ENCODE measurements around the gene MAP7D1. TPM values are rescaled to one million over a fixed set of nuclear protein-coding genes. Genes with fewer than 3 reads are reported as not detected.

MAP7D1 gene
- total and polyA plus RNA-seq, 10 of the 15 experiments (the other 5 are each of a cell fraction or from before 2014, with no cell fraction given), result 4.4 to 97.6 (median 24.2) TPM

- peak; percentile 61; the same call in 1 of the 2 replicates for TF ChIP-seq POLR2AphosphoS5 (IDR thresholded peaks at IDR 0.05; ENCODE audit: low read length)
- peak; percentile 21 for TF ChIP-seq MLLT1 (IDR thresholded peaks at IDR 0.05)
- TF ChIP-seq ZNF592 (IDR thresholded peaks at IDR 0.05), result no peak
- peak; percentile 76 for TF ChIP-seq ATF7 (IDR thresholded peaks at IDR 0.05; ENCODE audit: low read depth)
- peak; percentile 61 for TF ChIP-seq POLR2A (IDR thresholded peaks at IDR 0.05; ENCODE audit: low read depth, low read length)
- peak; percentile 42; the same call in 1 of the 2 replicates for TF ChIP-seq FOXK2 (IDR thresholded peaks at IDR 0.05)
- TF ChIP-seq CHD4 (IDR thresholded peaks at IDR 0.05), result no peak
- no peak for TF ChIP-seq STAT3 (IDR thresholded peaks at IDR 0.05; ENCODE audit: low read depth, low read length)
- peak; percentile 78 for TF ChIP-seq MEF2B (IDR thresholded peaks at IDR 0.05; ENCODE audit: partially characterized antibody, poor library complexity, severe bottlenecking)
- TF ChIP-seq EED (IDR thresholded peaks at IDR 0.05; ENCODE audit: low read depth), result peak; percentile 71
- TF ChIP-seq TAF1 (IDR thresholded peaks at IDR 0.05; ENCODE audit: borderline replicate concordance, low read depth, low read length), result 0 out of 2 replicates have a peak, but pooled peaks have one; percentile 4
- TF ChIP-seq CREM (IDR thresholded peaks at IDR 0.05; ENCODE audit: low read depth), result peak; percentile 44
- 0 out of 2 replicates have a peak, but pooled peaks have one; percentile 17 for TF ChIP-seq IRF5 (IDR thresholded peaks at IDR 0.05; ENCODE audit: borderline replicate concordance)
- peak; percentile 32; the same call in 1 of the 2 replicates for TF ChIP-seq BACH1 (IDR thresholded peaks at IDR 0.05; ENCODE audit: borderline replicate concordance)
- TF ChIP-seq DPF2 (IDR thresholded peaks at IDR 0.05), result peak; percentile 66; the same call in 1 of the 2 replicates
- peak; percentile 73 for TF ChIP-seq RELB (IDR thresholded peaks at IDR 0.05; ENCODE audit: low read depth)
- TF ChIP-seq ZNF687 (IDR thresholded peaks at IDR 0.05), result peak; percentile 86
Observed at GRCh38 chr1:36161641-36162531, 5.9 kb downstream of the MAP7D1 start (continued).
